HepG2 (cell line): ENCODE results near the gene CAND2. TPM values are rescaled to one million over a fixed set of nuclear protein-coding genes. Genes with fewer than 3 reads are reported as not detected.

Experiments
- FLYWCH1 ChIP-seq: sonication (generic); formaldehyde crosslinking; IDR thresholded peaks from 2 replicates; pipeline ENCODE4 v1.8.1; 2023; ENCODE audit warnings: mild to moderate bottlenecking, missing genetic modification reagents
- HMG20A ChIP-seq: IDR thresholded peaks from 2 replicates; pipeline ENCODE4 v1.6.1; 2016; ENCODE audit warnings: borderline replicate concordance
- NFKBIZ ChIP-seq: IDR thresholded peaks from 2 replicates; pipeline ENCODE4 v1.6.1; 2018; ENCODE audit warnings: missing genetic modification reagents, missing compliant biosample characterization
- NFYB ChIP-seq: sonication (generic); formaldehyde crosslinking; IDR thresholded peaks from 2 replicates; pipeline ENCODE4 v1.4.0; 2020; ENCODE audit warnings: missing genetic modification reagents
- NPAS2 ChIP-seq: sonication (generic); formaldehyde crosslinking; IDR thresholded peaks from 2 replicates; pipeline ENCODE4 v1.8.0; 2022; ENCODE audit warnings: mild to moderate bottlenecking, missing genetic modification reagents, borderline replicate concordance
- PRDM10 ChIP-seq: sonication (generic); formaldehyde crosslinking; IDR thresholded peaks from 2 replicates; pipeline ENCODE4 v1.4.0; 2020; ENCODE audit warnings: low read depth, missing genetic modification reagents
- RFX1 ChIP-seq: fragments of 450-650 bp; IDR thresholded peaks from 2 replicates; pipeline ENCODE4 v1.6.1; 2017
- SUZ12 ChIP-seq: fragments of 150-350 bp; IDR thresholded peaks from 2 replicates; pipeline ENCODE4 v1.6.1; 2014; ENCODE audit warnings: low read depth, low read length
- YEATS2 ChIP-seq: sonication (generic); formaldehyde crosslinking; IDR thresholded peaks from 2 replicates; pipeline ENCODE4 v1.4.0; 2020; ENCODE audit warnings: missing genetic modification reagents, borderline replicate concordance
- ZHX2 ChIP-seq, 2 experiments: sonication (generic) in 1 of 2; formaldehyde crosslinking in 1 of 2; IDR thresholded peaks; 2 replicates each; pipeline versions ENCODE4 v1.6.1 to v1.9.0; 2014 to 2022; ENCODE audit warnings: antibody characterized with exemption in 1 of 2, borderline replicate concordance in 1 of 2, inconsistent platforms in 1 of 2, low read depth in 1 of 2, missing genetic modification reagents in 1 of 2
- ZKSCAN5 ChIP-seq: sonication (generic); formaldehyde crosslinking; IDR thresholded peaks from 2 replicates; pipeline ENCODE4 v1.5.1; 2020; ENCODE audit warnings: mild to moderate bottlenecking, missing genetic modification reagents
- ZNF432 ChIP-seq: sonication (generic); formaldehyde crosslinking; IDR thresholded peaks from 2 replicates; pipeline ENCODE4 v1.5.0; 2020; ENCODE audit warnings: missing genetic modification reagents, mild to moderate bottlenecking, borderline replicate concordance
- ZNF629 ChIP-seq: sonication (generic); formaldehyde crosslinking; conservative IDR thresholded peaks from 2 replicates; pipeline ENCODE4 v1.5.0; 2020; ENCODE audit warnings: missing genetic modification reagents
- ZNF687 ChIP-seq: sonication (generic); formaldehyde crosslinking; IDR thresholded peaks from 2 replicates; pipeline ENCODE4 v1.5.1; 2020; ENCODE audit warnings: mild to moderate bottlenecking, missing genetic modification reagents, moderate library complexity
- polyA plus RNA-seq, 8 experiments: library from polyadenylated mRNA; depleted of rRNA in 3 of 8; stranded (reverse) in 7 of 8; unstranded in 1 of 8; fragments of >200 nt; fragmentation: Illumina TruSeq in 4 of 8; extraction: Trizol in 4 of 8; gene quantifications; 2 replicates each; pipeline versions ENCODE4 v1.2.1 to v1.2.3, GENCODE V29; 2011 to 2016; ENCODE audit warnings: low read depth in 4 of 8, missing spikeins in 1 of 8, mixed read lengths in 1 of 8; ENCODE audit not compliant: insufficient read depth in 1 of 8
- total RNA-seq, 5 experiments: library from RNA; depleted of rRNA; stranded (reverse); fragments of >200 nt; fragmentation: Illumina TruSeq; extraction: Trizol; gene quantifications; 2 replicates each; pipeline ENCODE4 v1.2.3, GENCODE V29; 2016; ENCODE audit warnings: low read depth in 1 of 5

CAND2 gene
- total and polyA plus RNA-seq, 2 of the 13 experiments (the other 11 are each of a cell fraction or from before 2014, with no cell fraction given) = 0.01 TPM; not detected in 1

- TF ChIP-seq ZNF687 = peak; percentile 83
- no peak for TF ChIP-seq ZNF432 (CRISPR knock-in tag)
- no peak for TF ChIP-seq HMG20A (CRISPR knock-in tag)
- peak; percentile 100 for TF ChIP-seq YEATS2 (CRISPR knock-in tag)
- no peak for TF ChIP-seq NFYB (CRISPR knock-in tag)
- TF ChIP-seq PRDM10 (CRISPR knock-in tag) = peak; percentile 42; the same call in 1 of the 2 replicates
- no peak for TF ChIP-seq NFKBIZ (CRISPR knock-in tag)
- no peak for TF ChIP-seq NPAS2
- no peak for TF ChIP-seq RFX1
- 0 out of 2 replicates have a peak, but pooled peaks have one; percentile 52 for TF ChIP-seq ZHX2 (IDR thresholded peaks at IDR 0.05; ENCODE audit: low read depth)
- TF ChIP-seq ZHX2 (CRISPR knock-in tag; IDR thresholded peaks at IDR 0.05; ENCODE audit: borderline replicate concordance) = peak; percentile 47; the same call in 1 of the 2 replicates
- TF ChIP-seq FLYWCH1 (CRISPR knock-in tag) = no peak
- no peak for TF ChIP-seq ZNF629 (CRISPR knock-in tag)
- TF ChIP-seq SUZ12 = peak; percentile 38; the same call in 1 of the 2 replicates
- TF ChIP-seq ZKSCAN5 (CRISPR knock-in tag) = no peak
Observed at GRCh38 chr3:12841149-12841969, 44.9 kb downstream of the CAND2 start, which contains the start of gene RPL32 (continued).
